BLaER1 treated with 17β-estradiol and CSF1 and Interleukin-3, amounts not matched to agents 10 nM and 100 nM (cell line): ENCODE measurements around the gene LONP2.
A peak's percentile ranks its signal among the peaks of the same experiment; 100 is the strongest.
"Not testable (repeated sequence)": the region's sequence is repeated elsewhere in the genome, so short reads cannot be mapped to it uniquely, and the experiment has no call there.

Source experiments
- H3K27ac ChIP-seq, 11 experiments: shearing (Covaris generic); formaldehyde crosslinking; 2 replicates each; pipeline ENCODE4 v1.8.1; 2022
- H3K27me3 ChIP-seq, 11 experiments: shearing (Covaris generic); formaldehyde crosslinking; 2 replicates each; pipeline ENCODE4 v1.8.1; 2022
- H3K36me3 ChIP-seq, 11 experiments: shearing (Covaris generic); formaldehyde crosslinking; 2 replicates each; pipeline ENCODE4 v1.8.1; 2022
- H3K4me1 ChIP-seq, 10 experiments: shearing (Covaris generic); formaldehyde crosslinking; 2 replicates each; pipeline ENCODE4 v1.8.1; 2022
- H3K4me2 ChIP-seq, 11 experiments: shearing (Covaris generic); formaldehyde crosslinking; 2 replicates each; pipeline ENCODE4 v1.8.1; 2022
- H3K4me3 ChIP-seq, 10 experiments: shearing (Covaris generic); formaldehyde crosslinking; 2 replicates each; pipeline ENCODE4 v1.8.1; 2022
- H3K9ac ChIP-seq, 11 experiments: shearing (Covaris generic); formaldehyde crosslinking; 2 replicates each; pipeline ENCODE4 v1.8.1; 2022
- H3K9me3 ChIP-seq, 11 experiments: shearing (Covaris generic); formaldehyde crosslinking; replicated peaks in 1 of 11; 2 replicates each; pipeline ENCODE4 v1.8.1; 2022
- H4K20me1 ChIP-seq, 11 experiments: shearing (Covaris generic); formaldehyde crosslinking; 2 replicates each; pipeline ENCODE4 v1.8.1; 2022
- Cebpa-rat ChIP-seq, 11 experiments: shearing (Covaris generic); IDR thresholded peaks; 2 replicates each; pipeline ENCODE4 v1.8.1; 2022

Gene LONP2

GRCh38 chr16:48235058-48235555, 9.0 kb upstream of the LONP2 start:
- no peak overlapping the region for H3K9ac ChIP-seq
- H3K27ac ChIP-seq = no peak overlapping the region
- no peak overlapping the region for H3K4me3 ChIP-seq
- H3K36me3 ChIP-seq = no peaks in the 10 kb centered on the region
- no peaks in the 10 kb centered on the region for H4K20me1 ChIP-seq
- no peak for TF ChIP-seq Cebpa-rat (IDR thresholded peaks at IDR 0.05)
- H3K4me2 ChIP-seq = no peak overlapping the region
- no peaks in the 10 kb centered on the region for H3K4me1 ChIP-seq
- peaks cover 0 to 4% (median 0%) of the 10 kb centered on the region in 11 experiments; a peak in 6 of 22 replicates for H3K9me3 ChIP-seq
- no peaks in the 10 kb centered on the region for H3K27me3 ChIP-seq

GRCh38 chr16:48235556-48236136, 8.5 kb upstream of the LONP2 start:
- peaks cover 0 to 7% (median 4%) of the 10 kb centered on the region in 11 experiments; a peak in 7 of 22 replicates for H3K9me3 ChIP-seq
- H3K27ac ChIP-seq = no peak overlapping the region
- no peaks in the 10 kb centered on the region for H4K20me1 ChIP-seq
- no peak overlapping the region for H3K9ac ChIP-seq
- H3K27me3 ChIP-seq = no peaks in the 10 kb centered on the region
- H3K4me3 ChIP-seq = no peak overlapping the region
- H3K36me3 ChIP-seq = no peaks in the 10 kb centered on the region
- no peak for TF ChIP-seq Cebpa-rat (IDR thresholded peaks at IDR 0.05)
- H3K4me1 ChIP-seq = no peaks in the 10 kb centered on the region
- H3K4me2 ChIP-seq = no peak overlapping the region

- Histone ChIP-seq H3K9ac (no peak overlapping the region), H3K36me3 (no peaks in the 10 kb centered on the region), H3K4me3 (no peak overlapping the region), H3K4me1 (no peaks in the 10 kb centered on the region), H4K20me1 (no peaks in the 10 kb centered on the region), H3K27me3 (no peaks in the 10 kb centered on the region), H3K9me3 (peaks cover 0 to 11% (median 6%) of the 10 kb centered on the region in 11 experiments; a peak in 10 of 22 replicates), H3K27ac (no peak overlapping the region), H3K4me2 (no peak overlapping the region)
- TF ChIP-seq Cebpa-rat (IDR thresholded peaks at IDR 0.05) = no peak
Measured at GRCh38 chr16:48236286-48236685, 7.8 kb upstream of the LONP2 start.

GRCh38 chr16:48240147-48240546, 4.0 kb upstream of the LONP2 start:
- H3K9ac ChIP-seq, H3K4me1 ChIP-seq, H3K36me3 ChIP-seq, H3K4me3 ChIP-seq, H3K4me2 ChIP-seq, H4K20me1 ChIP-seq, H3K27me3 ChIP-seq, H3K27ac ChIP-seq: not testable (repeated sequence)
- peaks cover 0 to 13% (median 7%) of the 10 kb centered on the region in 11 experiments; a peak in 10 of 22 replicates for H3K9me3 ChIP-seq

- H3K4me3 ChIP-seq = peak overlapping the region; percentile 83 to 99 (median 92)
- H3K4me2 ChIP-seq = peak overlapping the region; percentile 86 to 100 (median 95)
- H3K27ac ChIP-seq = peak overlapping the region; percentile 81 to 91 (median 84)
- H3K9me3 ChIP-seq = peaks cover 0 to 12% (median 6%) of the 10 kb centered on the region in 11 experiments; a peak in 10 of 22 replicates
- H3K4me1 ChIP-seq = peaks cover 13 to 23% (median 20%) of the 10 kb centered on the region in 10 experiments
- peak overlapping the region; percentile 85 to 96 (median 91) for H3K9ac ChIP-seq
- H4K20me1 ChIP-seq = peaks cover 33 to 55% (median 47%) of the 10 kb centered on the region in 11 experiments; a peak in 20 of 22 replicates
- no peaks in the 10 kb centered on the region for H3K27me3 ChIP-seq
- no peak for TF ChIP-seq Cebpa-rat (IDR thresholded peaks at IDR 0.05)
- peaks cover 0 to 21% (median 4%) of the 10 kb centered on the region in 11 experiments; a peak in 4 of 22 replicates for H3K36me3 ChIP-seq
Measured at GRCh38 chr16:48244863-48245195, 729 bp downstream of the LONP2 start.

- H4K20me1 ChIP-seq = peaks cover 37 to 68% (median 53%) of the 10 kb centered on the region in 11 experiments; a peak in 21 of 22 replicates
- peak overlapping the region in 7 of 11 experiments; percentile 6 to 96 (median 91); a peak in 6 of 22 replicates for H3K9ac ChIP-seq
- peak overlapping the region; percentile 86 to 100 (median 95) for H3K4me2 ChIP-seq
- peak overlapping the region in 4 of 10 experiments; percentile 83 to 99 (median 92); a peak in 4 of 20 replicates for H3K4me3 ChIP-seq
- H3K27ac ChIP-seq = no peak overlapping the region
- H3K27me3 ChIP-seq = no peaks in the 10 kb centered on the region
- peaks cover 13 to 23% (median 20%) of the 10 kb centered on the region in 10 experiments for H3K4me1 ChIP-seq
- H3K9me3 ChIP-seq = peaks cover 0 to 5% (median 2%) of the 10 kb centered on the region in 11 experiments; a peak in 5 of 22 replicates
- H3K36me3 ChIP-seq = peaks cover 0 to 21% (median 5%) of the 10 kb centered on the region in 11 experiments; a peak in 4 of 22 replicates
- TF ChIP-seq Cebpa-rat (IDR thresholded peaks at IDR 0.05) = no peak
Measured at GRCh38 chr16:48246066-48246465, 2.0 kb downstream of the LONP2 start.

GRCh38 chr16:48247311-48247710, 3.2 kb downstream of the LONP2 start, which contains the start of gene ABCC11:
Gene ABCC11 (minus strand): TSS chr16:48247539. CDS start chr16:48231921, 15,618 bp downstream.
- Histone ChIP-seq H3K4me3 (no peak within 1 kb of the TSS), H4K20me1 (peaks cover 42 to 78% (median 65%) of the 10 kb centered on the region in 11 experiments; a peak in 21 of 22 replicates), H3K27me3 (no peaks in the 10 kb centered on the region), H3K4me1 (peaks cover 13 to 23% (median 20%) of the 10 kb centered on the region in 10 experiments), H3K9ac (peak within 1 kb of the TSS in 6 of 11 experiments; percentile 2 to 94 (median 10); a peak in 3 of 22 replicates), H3K27ac (no peak within 1 kb of the TSS), H3K36me3 (peaks cover 5 to 30% (median 11%) of the 10 kb centered on the region in 11 experiments; a peak in 21 of 22 replicates), H3K9me3 (no peaks in the 10 kb centered on the region), H3K4me2 (peak within 1 kb of the TSS in 7 of 11 experiments; percentile 91 to 98 (median 95); a peak in 11 of 22 replicates)
- TF ChIP-seq Cebpa-rat (IDR thresholded peaks at IDR 0.05) = no peak

- H3K4me1 ChIP-seq = peaks cover 5 to 11% (median 9%) of the 10 kb centered on the region in 10 experiments; a peak in 19 of 20 replicates
- H3K4me3 ChIP-seq = no peak overlapping the region
- H4K20me1 ChIP-seq = peaks cover 32 to 83% (median 64%) of the 10 kb centered on the region in 11 experiments; a peak in 20 of 22 replicates
- H3K27me3 ChIP-seq = no peaks in the 10 kb centered on the region
- H3K36me3 ChIP-seq = peaks cover 38 to 64% (median 43%) of the 10 kb centered on the region in 11 experiments
- no peak overlapping the region for H3K9ac ChIP-seq
- no peak overlapping the region for H3K27ac ChIP-seq
- H3K9me3 ChIP-seq = no peaks in the 10 kb centered on the region
- no peak overlapping the region for H3K4me2 ChIP-seq
- no peak for TF ChIP-seq Cebpa-rat (IDR thresholded peaks at IDR 0.05)
Measured at GRCh38 chr16:48250520-48251278, 6.6 kb downstream of the LONP2 start.

GRCh38 chr16:48252013-48252412, 7.9 kb downstream of the LONP2 start:
- peaks cover 27 to 70% (median 51%) of the 10 kb centered on the region in 11 experiments; a peak in 19 of 22 replicates for H4K20me1 ChIP-seq
- no peaks in the 10 kb centered on the region for H3K27me3 ChIP-seq
- no peak for TF ChIP-seq Cebpa-rat (IDR thresholded peaks at IDR 0.05)
- H3K36me3 ChIP-seq = peaks cover 39 to 65% (median 56%) of the 10 kb centered on the region in 11 experiments
- H3K4me2 ChIP-seq = no peak overlapping the region
- no peak overlapping the region for H3K27ac ChIP-seq
- no peak overlapping the region for H3K9ac ChIP-seq
- no peaks in the 10 kb centered on the region; a peak in 2 of 20 replicates for H3K4me1 ChIP-seq
- H3K9me3 ChIP-seq = no peaks in the 10 kb centered on the region
- H3K4me3 ChIP-seq = no peak overlapping the region
